Gastroesophageal sphincter (tissue), 4 donors: ENCODE data around the gene C8A. TPM values are rescaled to one million over a fixed set of nuclear protein-coding genes. Genes with fewer than 3 reads are reported as not detected.

Source experiments
- ATAC-seq: fragments of 150-250 bp; one replicate; pipeline ENCODE4 v1.9.1; 2016; ENCODE audit warnings: mild to moderate bottlenecking, moderate library complexity
- H3K27ac ChIP-seq, 4 donors: fragments of 200-600 bp; sonication (generic) in 3 of 4; 1 replicate in 3 of 4; 2 replicates in 1 of 4; pipeline ENCODE4 v1.5.1; 2016 to 2019
- H3K27me3 ChIP-seq: fragments of 200-600 bp; sonication (generic); one replicate; pipeline ENCODE4 v1.5.1; 2019
- H3K36me3 ChIP-seq, 2 donors: fragments of 200-600 bp; sonication (generic); one replicate each; pipeline ENCODE4 v1.5.1; 2019; ENCODE audit warnings: control low read depth in 1 of 2
- H3K4me1 ChIP-seq, 3 donors: fragments of 200-600 bp; sonication (generic); 1 replicate in 2 of 3; 2 replicates in 1 of 3; pipeline ENCODE4 v1.5.1; 2016 to 2019; ENCODE audit warnings: control low read depth in 2 of 3
- H3K4me3 ChIP-seq, 2 donors: fragments of 200-600 bp; sonication (generic); one replicate each; pipeline ENCODE4 v1.5.1; 2019; ENCODE audit warnings: mild to moderate bottlenecking in 1 of 2, moderate library complexity in 1 of 2
- H3K9me3 ChIP-seq, 3 donors: fragments of 200-600 bp; sonication (generic); one replicate each; pipeline ENCODE4 v1.5.1; 2017 to 2019; ENCODE audit warnings: control low read depth in 2 of 3
- EP300 ChIP-seq: sonication (generic); formaldehyde crosslinking; IDR thresholded peaks from one replicate; pipeline ENCODE4 v1.6.1; 2017; ENCODE audit warnings: antibody characterized with exemption, mild to moderate bottlenecking
- POLR2A ChIP-seq, 2 donors: fragments of 450-650 bp; IDR thresholded peaks; one replicate each; pipeline ENCODE4 v1.6.1; 2017; ENCODE audit warnings: antibody characterized with exemption in 2 of 2, mild to moderate bottlenecking in 2 of 2, moderate library complexity in 1 of 2
- POLR2AphosphoS5 ChIP-seq: sonication (generic); formaldehyde crosslinking; IDR thresholded peaks from one replicate; pipeline ENCODE4 v1.6.1; 2017; ENCODE audit warnings: antibody characterized with exemption
- WGBS, 2 donors: methylation state at CpG; one replicate each; pipeline ENCODE4 v1.1.5; 2018; ENCODE audit warnings: low coverage in 1 of 2; 5-methylcytosine and 5-hydroxymethylcytosine counted together
- total RNA-seq, 4 donors: library from RNA; depleted of rRNA; stranded (reverse); fragments of >200 nt; gene quantifications; one replicate each; pipeline ENCODE4 v1.1.0, GENCODE V29; 2016
- TF ChIP-seq, protein P1 (sequence below), 4 experiments: fragments of 200-600 bp in 2 of 4; fragments of 450-650 bp in 2 of 4; sonication (generic) in 1 of 4; IDR thresholded peaks; one replicate each; pipeline ENCODE4 v1.5.1; 2017 to 2019; ENCODE audit warnings: antibody characterized with exemption in 4 of 4, mild to moderate bottlenecking in 2 of 4, moderate library complexity in 2 of 4

The C8A gene
- total RNA-seq, 4 donors from 2014 or later = not detected

DNA sequence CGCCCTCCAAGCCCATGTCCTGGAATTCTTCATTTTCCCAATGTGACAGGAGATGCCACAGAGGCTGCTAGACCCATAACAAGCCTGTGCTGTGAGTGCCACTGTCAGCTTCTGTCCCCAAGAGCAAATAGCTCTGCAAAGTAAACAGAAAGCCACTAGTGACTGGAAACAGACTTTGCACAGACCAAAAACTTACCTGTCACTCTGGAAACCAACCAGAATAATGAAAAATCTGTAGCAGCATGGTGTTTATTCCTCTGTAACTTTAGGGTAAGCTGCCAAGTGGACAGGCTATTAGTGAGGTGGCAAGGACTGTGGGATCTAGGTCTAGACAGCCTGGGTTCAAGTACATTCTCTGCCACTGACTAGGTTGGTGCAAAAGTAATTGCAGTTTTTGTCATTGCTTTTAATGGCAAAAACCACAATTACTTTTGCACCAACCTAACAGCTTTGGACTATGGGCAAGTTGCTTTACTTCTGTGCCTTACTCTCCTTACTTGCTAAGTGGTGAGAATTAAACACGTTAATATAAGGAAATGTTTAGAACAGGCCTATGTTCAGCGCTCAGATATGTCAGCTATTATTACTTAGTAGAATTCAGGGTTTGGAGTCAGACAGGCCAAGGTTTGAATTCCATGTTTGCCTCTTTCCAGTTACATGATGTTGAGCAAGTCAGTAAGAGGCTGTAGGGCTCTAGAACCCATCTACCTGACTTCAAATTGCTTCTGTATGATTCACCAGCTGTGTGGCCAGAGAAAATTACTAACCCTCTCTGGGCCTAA lies 111.5 kb downstream of the C8A start, which contains the start of gene C8B:
C8B (minus strand) TSS at position 100 of the 782 bp plus-strand sequence; CDS start at position 33, 67 bp downstream.
- Histone ChIP-seq H3K36me3 (no peaks in the 10 kb centered on the region), H3K9me3 (peaks cover 0 to 9% (median 0%) of the 10 kb centered on the region in 3 donors), H3K27me3 (peaks cover 5% of the 10 kb centered on the region), H3K4me1 (no peaks in the 10 kb centered on the region), H3K27ac (no peak within 1 kb of the TSS), H3K4me3 (no peak within 1 kb of the TSS)
- no peak for TF ChIP-seq POLR2A (IDR thresholded peaks at IDR 0.05)
- TF ChIP-seq, protein P1, sequence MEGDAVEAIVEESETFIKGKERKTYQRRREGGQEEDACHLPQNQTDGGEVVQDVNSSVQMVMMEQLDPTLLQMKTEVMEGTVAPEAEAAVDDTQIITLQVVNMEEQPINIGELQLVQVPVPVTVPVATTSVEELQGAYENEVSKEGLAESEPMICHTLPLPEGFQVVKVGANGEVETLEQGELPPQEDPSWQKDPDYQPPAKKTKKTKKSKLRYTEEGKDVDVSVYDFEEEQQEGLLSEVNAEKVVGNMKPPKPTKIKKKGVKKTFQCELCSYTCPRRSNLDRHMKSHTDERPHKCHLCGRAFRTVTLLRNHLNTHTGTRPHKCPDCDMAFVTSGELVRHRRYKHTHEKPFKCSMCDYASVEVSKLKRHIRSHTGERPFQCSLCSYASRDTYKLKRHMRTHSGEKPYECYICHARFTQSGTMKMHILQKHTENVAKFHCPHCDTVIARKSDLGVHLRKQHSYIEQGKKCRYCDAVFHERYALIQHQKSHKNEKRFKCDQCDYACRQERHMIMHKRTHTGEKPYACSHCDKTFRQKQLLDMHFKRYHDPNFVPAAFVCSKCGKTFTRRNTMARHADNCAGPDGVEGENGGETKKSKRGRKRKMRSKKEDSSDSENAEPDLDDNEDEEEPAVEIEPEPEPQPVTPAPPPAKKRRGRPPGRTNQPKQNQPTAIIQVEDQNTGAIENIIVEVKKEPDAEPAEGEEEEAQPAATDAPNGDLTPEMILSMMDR (IDR thresholded peaks at IDR 0.05) = no peak
- TF ChIP-seq EP300 = no peak
- 65 to 86% methylated on average over 2 of the region's 3 CpGs for WGBS, 2 donors
- ATAC-seq = no peak

DNA sequence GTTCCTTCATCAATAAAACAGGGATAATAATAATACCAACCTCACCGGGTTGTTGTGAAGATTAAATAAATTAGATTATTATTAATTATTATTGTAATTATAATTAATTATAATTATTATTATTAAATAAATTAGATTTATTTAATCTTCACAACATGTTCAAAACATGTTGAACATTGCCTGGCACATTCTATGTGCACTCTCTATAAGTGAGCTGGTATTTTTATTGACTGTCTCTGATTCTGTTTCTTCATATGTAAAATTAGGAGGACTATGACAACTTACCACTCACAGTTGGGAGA lies 112.1 kb downstream of the C8A start:
- Histone ChIP-seq H3K27me3 (peaks cover 5% of the 10 kb centered on the region), H3K4me3 (no peak overlapping the region), H3K9me3 (peaks cover 0 to 9% (median 0%) of the 10 kb centered on the region in 3 donors), H3K36me3 (no peaks in the 10 kb centered on the region), H3K27ac (no peak overlapping the region), H3K4me1 (no peaks in the 10 kb centered on the region)
- no peak for ATAC-seq
- WGBS, 2 donors = 82 to 100% methylated on average over 1 of the region's 1 CpG
- no peak for TF ChIP-seq EP300
- TF ChIP-seq POLR2AphosphoS5 = no peak
- TF ChIP-seq, protein P1 (IDR thresholded peaks at IDR 0.05) = no peak
- no peak for TF ChIP-seq POLR2A (IDR thresholded peaks at IDR 0.05)

DNA sequence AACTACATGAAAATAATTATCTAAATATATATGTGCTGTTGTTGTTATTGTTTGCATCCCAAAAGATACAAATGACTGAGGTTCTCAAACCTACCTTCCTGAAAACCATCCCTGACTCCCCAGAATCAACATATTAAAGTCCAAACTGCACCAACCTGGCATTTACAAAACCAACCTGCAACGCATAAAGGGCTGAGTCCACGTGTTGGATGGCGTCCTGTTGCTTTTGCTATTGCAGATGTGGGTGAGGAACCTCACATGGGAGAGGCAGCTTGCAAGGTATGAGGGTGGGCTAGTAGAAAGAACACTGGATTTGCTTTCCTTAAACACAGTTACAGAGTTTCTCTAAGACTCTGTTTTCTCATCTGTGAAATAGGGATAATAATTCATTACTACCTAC lies 112.8 kb downstream of the C8A start:
- ATAC-seq = no peak
- H3K9me3 ChIP-seq = peaks cover 0 to 9% (median 0%) of the 10 kb centered on the region in 3 donors
- H3K36me3 ChIP-seq = no peaks in the 10 kb centered on the region
- H3K27me3 ChIP-seq = peaks cover 5% of the 10 kb centered on the region
- no peak overlapping the region for H3K27ac ChIP-seq
- 72 to 83% methylated on average over 1 to 3 of the region's 3 CpGs for WGBS, 2 donors
- H3K4me3 ChIP-seq = no peak overlapping the region
- no peaks in the 10 kb centered on the region for H3K4me1 ChIP-seq
- TF ChIP-seq, protein P1 (IDR thresholded peaks at IDR 0.05) = no peak
- no peak for TF ChIP-seq EP300
- TF ChIP-seq POLR2AphosphoS5 = no peak
- no peak for TF ChIP-seq POLR2A (IDR thresholded peaks at IDR 0.05)

Other genes with a start within 250 kb of the C8A start
- 10 to 100 TPM; 29.3 to 63.3 (median 60.6) TPM for gene PRKAA2, start 209.5 kb upstream of the C8A start, total RNA-seq
- under 1 TPM in 1 of 4 donors, not detected in 3; 0.64 TPM for gene FYB2, start 35.4 kb upstream of the C8A start, total RNA-seq
- not detected for gene C8B, start 111.2 kb downstream of the C8A start, total RNA-seq